Measurements from ENCODE around the gene PACS2.

The PACS2 gene

DNA sequence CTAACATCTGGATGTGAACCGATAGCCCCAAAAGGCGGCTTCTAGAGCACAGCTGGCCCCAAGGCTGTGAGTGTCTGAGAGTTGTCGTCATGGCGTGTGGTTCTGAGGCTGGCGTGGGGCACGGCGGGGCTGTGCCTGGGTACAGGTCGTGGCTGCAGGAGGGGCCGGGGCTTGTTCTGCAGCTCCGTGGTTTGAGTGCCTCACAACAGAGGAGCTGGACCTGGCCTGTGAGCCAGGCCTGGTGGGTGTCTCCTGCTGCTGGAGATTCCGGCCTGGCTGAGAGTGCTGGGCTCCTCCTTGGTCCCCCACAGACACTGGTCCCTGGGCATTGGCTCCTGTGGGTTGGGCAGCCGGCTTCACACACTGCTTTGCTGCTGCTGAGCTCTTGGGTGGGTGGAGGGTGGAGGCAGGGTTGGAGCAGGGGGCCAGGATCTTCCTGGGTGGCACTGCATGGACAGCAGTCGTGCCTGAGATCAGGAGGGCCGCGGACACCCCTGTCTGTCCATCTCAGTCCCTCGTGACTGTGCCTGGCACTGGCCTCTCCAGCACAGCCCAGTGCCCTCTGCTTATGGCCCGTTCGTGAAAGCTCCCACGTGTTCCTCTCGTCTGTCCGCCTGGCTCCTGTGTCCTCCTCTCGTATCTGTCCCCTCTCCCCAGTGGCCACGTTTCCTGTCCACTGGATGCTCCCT, 52.0 kb downstream of the PACS2 start:
- peak in 17 of 51 donors; percentile 16 to 70 (median 31) for DNase-seq

DNA sequence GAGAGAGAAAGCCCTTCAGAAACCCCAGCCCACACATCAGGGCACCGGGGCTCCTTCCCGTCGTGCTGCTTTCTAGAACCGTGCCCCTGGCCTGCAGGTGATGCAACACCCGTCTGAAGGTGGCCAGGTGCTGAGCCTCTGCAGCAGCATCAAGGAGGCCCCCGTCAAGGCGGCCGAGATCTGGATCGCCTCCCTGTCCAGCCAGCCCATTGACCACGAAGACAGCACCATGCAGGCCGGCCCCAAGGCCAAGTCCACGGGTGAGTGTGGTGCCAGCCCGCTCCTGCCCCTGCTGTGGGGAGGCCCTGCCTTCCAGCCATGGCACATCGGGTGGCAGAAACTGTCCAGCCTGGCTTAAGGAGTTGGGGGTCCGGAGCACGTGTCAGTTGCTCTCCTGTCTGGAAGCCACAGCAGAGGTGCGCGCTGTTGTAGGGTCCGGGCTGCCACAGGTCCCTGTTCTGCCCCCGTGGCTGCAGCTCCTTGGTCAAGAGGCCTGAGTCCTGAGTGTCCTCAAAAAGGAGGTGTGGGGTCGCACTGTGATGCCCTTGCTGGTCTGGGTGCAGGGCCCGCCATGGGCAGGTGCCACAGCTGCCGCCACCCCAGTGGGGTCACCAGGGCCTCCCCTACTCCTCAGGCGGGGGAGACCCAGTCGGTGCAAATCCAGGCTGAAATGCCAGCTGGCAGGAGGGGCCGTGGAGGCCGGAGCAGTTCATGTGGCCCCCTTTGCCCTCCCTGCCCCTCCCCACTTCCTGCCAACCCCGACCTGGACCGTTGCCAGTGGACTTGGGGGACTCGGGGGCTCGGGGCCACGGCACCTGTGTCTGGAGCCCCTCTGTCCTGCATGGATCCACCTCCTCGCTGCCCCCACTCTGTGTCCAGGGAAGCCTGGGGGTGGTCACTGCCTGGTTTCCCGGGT, 52.8 kb downstream of the PACS2 start:
- no peak for DNase-seq

DNA sequence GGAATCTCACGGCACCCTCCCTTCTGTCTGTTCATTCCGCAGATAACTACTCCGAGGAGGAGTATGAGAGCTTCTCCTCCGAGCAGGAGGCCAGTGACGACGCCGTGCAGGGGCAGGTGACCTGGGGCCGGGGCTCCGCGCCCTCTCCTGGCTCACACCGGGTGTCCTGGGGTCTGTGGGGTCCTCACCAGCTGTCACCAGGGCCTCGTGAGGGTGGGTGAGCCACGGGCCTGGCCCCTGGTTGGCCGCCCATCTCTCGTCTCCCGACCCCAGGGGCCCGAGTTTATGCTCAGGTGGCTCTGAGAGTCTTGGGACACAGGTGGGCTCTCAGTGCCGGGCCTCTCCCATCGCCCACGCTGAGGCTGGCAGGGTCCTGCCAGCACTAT, 53.5 kb downstream of the PACS2 start:
- no peak for DNase-seq

DNA sequence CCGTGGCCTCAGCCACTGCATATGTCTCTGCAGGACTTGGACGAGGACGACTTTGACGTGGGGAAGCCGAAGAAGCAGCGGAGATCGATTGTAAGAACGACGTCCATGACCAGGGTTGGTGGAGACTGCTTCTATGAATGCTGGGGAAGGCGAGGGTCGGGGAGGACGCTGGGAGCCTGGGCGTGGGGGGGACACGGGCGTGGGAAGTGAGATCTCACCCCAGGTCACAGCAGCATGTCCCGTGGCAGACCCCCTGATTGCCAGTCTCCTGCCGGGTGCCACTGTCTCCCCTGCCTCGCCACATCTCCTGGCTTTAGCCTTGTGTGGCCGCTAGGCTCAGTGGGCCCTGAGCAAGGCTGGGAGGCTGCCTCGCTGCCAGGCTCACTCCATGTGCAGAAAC, 53.9 kb downstream of the PACS2 start:
- DNase-seq: no peak

DNA sequence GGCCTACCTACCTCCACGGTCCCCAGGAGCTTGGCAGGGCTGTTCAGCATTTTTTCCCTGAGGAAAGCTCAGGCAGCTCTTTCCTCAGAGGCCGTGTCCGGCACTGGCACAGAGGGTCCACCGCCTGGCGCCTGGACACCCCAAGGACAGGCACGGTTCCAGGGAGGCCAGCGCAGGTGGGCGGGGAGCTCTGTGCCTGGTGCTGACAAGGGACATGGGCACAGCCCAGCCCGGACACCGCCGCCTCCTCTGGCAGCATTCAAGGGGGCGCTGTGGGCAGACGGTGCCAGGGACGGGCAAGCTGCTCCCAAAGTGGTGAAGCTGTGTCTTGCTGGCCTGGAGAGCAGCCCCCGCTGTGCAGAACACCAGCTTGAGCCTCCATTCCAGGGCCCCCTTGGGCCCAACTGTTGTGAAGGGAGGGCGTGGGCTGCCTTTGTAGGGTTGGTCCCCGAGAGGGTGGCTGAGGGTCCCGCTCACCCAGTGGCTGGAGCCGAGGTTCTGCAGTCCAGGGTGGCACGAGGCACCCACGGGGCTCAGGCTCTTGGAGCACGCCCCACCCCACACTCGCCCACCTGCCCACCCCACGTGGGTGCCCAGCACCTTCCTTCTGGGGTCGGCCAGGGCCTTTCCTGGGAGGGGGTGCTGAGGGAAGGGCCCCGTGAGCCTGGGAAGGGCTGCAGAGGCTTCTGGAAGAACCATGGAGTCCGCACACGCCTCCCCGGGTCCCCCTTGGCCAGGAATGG, 54.5 kb downstream of the PACS2 start:
- DNase-seq: peak in 4 of 51 donors; percentile 9 to 43 (median 16)

DNA sequence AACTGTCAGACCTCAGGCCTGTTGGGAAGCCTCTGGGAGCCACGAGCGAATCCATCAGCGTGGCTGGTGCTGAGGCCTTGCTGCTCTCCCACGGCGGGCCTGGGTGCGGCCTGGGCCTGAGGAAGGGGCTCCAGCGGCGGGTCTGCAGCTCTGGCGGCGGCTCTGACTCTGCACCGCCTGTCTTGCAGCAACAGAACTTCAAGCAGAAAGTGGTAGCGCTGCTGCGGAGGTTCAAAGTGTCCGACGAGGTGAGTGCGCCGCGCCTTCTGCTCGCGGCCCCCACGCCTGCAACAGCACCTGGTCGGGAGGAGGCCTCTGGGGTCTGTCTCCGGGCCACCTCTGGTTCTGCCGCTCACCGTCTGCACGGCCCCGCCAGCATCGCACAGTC, 55.1 kb downstream of the PACS2 start:
- no peak for DNase-seq

DNA sequence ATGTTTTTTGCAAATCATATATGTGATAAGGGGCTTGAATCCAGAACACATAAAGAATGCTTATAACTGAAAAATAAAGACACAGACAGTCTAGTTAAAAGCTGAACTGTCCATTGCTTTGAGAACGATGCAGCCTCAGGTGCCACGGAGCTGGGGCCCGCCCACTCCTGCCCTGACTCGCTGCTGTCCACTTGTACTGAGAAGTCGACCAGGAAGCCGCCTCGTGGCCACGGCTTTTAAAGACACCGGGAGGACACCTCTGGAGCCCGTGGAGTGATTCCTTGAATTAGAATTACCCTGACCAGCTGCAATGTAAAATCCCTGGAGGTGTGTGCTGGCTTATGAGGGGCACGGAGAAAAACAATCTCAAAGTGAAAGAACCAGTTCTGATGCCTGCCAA, 59.8 kb downstream of the PACS2 start:
- DNase-seq: no peak

DNA sequence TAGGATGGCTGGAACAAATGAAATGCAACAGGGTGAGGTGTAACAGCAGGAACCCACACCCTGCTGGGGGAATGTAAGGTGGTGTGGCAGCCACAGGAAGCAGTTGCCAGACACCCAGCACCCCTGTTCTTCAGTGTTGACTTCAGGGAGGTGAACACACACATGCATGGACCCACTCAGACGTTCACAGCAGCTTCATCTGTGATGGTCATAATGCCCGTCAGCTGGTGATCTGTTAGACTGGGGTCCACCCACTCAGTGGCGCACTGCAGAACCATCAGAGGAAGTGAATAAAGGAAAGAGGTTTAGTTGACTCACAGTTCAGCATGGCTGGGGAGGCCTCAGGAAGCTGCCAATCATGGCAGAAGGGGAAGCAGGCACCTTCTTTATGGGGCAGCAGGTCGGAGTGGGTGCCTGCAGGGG, 61.1 kb downstream of the PACS2 start:
- no peak for DNase-seq

DNA sequence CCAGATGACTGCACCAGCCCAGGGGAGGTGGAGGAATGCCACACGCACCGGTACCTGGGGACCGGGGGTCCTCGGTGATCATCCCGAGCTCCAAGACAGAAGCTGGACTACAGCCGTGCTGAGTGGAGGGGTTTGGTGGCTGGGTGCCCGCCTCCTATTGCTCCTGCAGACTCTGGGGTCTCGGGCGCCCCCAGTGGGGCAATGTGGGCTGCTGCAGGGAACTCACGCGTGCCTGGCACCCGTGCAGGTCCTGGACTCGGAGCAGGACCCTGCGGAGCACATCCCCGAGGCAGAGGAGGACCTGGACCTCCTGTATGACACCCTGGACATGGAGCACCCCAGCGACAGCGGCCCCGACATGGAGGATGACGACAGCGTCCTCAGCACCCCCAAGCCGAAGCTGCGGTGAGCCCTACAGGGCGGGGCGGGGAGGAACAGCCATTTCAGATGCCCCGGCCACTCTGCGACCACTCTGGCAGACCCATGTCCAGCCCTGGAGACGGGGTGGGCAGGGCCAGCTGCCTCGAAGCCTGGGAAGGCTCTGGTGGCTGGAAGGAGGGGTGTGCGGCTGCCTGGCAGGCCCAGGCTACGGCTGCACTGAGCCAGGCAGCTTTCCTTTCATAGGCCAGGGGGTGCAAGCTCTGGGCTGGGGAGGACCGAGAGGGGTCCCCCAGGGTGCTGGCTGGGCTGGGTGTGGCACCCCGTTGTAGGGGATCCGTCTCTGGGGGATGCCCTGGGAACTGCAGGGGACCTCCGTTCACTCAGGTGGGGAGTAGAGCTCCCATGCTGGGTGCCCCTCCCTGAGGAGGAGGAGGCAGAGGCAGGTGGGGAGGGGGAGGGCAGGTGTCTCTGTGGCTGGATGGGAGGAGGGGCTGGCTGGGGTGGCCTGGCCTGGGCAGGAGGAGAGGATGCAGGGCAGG, 62.2 kb downstream of the PACS2 start:
- DNase-seq: no peak

DNA sequence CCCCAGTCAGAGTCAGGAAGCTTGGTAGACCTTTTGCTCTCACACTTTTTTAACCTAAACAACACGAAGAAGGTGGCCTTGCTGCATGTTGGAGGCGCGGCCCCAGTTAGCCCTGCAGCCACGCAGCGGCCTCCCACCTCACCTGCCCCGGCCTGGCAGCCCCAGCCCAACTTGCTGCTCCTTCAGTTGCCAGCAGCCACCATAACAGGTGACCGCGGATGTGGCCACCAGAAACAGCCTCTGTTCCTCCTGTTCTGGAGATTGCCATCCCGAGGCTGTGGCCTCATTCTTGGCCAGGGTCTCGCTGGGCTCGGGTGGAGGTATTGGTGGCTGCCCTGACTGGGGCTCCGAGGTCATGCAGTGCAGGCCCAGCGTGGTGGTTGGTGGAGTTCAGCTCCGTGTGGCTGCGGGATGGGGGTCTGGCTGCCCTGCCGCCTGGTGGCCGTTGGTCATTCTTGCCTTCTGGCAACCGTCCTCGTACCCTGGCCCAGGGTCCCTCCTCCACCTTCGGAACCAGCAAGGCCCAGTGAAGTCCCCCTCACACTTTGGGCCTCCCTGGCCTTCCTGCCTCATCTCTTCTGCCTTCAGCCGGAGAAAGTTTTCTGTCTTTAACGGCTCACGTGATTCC, 63.1 kb downstream of the PACS2 start:
- DNase-seq: no peak

DNA sequence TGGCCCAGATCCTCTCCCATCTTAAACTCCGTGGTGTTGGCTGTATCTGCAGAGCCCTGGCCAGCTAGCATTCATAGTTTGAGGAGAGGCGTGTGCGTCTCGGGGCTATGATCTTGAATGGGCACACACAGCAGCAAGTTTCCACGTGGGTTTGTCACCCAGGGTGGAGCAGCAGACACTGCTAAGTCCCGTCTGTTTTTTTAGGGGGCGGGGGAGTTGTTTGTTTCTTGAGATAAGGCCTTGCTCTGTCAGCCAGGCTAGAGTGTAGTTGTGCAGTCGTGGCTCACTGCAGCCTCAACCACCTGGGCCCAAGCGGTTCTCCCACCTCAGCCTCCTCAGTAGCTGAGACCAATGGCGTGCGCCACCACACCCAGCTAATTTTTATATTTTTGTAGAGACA, 63.7 kb downstream of the PACS2 start:
- DNase-seq: no peak

DNA sequence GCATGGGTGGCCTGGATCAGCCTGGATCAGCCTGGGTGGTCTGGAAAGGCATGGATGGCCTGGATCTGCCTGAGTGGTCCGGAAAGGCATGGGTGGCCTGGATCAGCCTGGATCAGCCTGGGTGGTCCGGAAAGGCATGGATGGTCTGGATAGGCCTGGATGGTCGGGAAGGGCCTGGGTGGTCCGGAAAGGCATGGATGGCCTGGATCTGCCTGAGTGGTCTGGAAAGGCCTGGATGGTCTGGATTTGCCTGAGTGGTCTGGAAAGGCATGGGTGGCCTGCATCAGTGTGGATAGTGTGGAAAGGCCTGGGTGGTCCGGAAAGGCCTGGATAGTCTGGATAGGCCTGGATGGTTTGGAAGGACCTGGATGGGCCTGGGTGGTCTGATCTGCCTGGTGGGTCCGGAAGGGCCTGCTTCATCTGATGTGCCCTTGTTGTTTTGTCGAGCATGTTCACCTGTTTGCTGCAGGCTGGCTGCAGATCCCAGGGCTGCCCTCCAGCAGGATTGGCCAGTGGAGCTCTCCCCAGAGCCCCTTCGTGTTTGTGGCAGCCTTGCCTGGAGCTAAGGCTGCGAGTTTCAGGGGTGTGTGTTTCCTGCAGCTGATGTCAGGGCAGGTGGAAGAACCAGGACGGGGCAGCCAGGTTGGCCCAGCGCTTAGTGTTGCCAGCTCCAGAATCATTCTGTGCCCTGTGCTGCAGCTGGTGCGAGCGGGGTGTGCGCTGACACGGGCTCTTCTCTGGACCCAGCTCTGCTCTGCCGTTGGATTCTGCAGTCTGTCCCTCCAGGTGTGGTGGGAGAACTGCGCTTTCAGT, 64.5 kb downstream of the PACS2 start:
- DNase-seq: no peak

DNA sequence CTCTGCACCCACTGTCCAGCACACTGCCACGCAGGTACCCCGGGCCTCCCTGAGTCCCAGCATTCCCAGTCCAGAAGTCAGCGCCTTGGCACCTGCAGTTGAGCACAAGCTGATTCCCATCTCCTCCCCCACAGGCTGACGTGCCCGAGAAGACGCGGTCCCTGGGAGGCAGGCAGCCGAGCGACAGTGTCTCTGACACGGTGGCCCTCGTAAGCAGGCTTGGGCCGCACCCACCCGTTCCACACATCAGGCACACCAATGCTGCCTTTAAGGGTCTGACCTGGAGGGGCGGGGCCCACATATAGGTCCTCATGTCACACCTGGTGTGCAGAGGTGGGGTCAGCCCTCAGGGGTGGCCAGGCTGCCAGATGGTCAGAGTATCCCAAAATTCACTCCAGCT, 65.4 kb downstream of the PACS2 start:
- DNase-seq: no peak

DNA sequence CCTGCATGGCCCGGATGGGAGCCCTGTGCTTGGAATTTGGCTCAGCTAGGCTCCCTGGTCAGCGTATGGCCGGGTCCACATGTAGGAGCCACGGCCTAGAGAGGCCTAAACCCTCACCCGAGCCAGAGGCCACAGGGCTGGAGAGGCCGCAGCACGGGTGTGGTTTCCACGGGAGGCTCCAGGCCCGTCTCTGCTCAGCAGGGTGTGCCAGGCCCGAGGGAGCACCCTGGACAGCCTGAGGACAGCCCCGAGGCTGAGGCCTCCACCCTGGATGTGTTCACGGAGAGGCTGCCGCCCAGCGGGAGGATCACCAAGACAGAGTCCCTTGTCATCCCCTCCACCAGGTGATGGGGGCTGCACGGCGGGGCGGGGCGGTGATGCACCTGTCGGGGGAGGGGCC, 66.2 kb downstream of the PACS2 start:
- no peak for DNase-seq

DNA sequence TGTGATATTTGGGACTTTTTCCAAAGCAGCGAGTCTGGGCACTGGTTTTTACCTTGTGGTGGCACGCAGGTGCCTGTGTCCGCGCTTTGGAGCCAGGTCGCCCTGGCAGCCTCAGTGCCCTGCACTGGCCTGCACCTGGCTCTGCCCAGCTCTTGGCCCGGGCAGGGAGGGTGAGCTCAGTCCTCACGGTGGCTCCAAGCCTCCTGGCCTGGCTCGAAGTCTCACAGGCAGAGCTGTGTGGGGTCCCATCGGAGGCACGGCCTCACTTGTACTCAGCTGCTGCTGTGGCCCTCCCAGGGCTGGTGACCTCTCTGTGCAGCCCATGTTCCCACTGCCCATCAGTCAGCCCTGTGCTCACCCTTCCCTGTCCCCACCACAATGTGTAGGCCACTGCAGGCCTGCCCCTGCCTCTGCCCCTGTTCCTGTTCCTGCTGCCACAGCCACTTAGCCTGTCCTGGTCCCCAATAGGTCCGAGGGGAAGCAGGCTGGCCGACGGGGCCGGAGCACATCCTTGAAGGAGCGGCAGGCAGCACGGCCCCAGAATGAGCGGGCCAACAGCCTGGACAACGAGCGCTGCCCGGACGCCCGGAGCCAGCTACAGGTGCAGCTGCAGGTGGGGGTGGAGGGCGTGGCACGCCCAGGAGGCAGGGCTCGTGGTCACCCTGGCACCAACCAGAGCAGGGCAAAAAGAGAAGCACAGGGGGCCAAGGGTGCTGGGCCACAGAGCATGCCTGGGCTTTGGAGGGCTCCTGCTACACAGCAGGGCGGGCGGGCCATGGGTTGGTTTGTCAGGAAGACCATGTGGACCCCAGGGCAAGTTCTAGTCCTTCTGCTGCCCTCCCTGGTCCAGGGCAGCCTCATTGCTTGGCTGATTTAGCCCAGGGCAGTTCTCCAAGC, 67.1 kb downstream of the PACS2 start:
- no peak for DNase-seq

DNA sequence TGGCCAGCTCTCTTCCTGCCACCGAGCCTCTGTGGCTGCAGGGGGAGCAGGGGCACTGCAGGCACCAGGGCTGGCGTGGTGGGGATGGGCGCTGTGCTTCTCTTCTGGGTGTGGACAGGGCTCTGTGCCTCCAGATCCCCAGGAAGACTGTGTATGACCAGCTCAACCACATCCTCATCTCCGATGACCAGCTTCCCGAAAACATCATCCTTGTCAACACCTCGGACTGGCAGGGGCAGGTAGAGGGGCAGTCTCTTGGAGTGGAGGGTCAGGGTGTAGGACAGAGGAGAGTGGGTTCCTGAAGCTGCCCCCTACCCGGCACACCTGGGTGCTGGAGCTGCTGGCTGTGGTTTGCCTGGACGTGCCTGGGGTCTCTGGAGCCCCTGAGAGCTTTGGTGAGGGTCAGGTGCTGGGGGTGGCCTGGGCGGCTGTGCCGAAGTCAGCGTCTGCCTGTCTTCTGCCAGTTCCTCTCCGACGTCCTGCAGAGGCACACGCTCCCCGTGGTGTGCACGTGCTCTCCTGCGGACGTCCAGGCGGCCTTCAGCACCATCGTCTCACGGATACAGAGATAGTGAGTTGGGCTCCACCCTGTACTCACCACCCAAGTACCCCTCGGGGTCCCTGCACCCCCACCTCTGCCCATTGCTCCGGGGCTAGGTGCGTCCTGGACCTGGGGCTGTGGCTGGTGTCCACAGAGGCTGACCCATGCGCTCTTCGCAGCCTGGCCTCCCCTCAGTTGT, 68.0 kb downstream of the PACS2 start:
- DNase-seq: no peak

DNA sequence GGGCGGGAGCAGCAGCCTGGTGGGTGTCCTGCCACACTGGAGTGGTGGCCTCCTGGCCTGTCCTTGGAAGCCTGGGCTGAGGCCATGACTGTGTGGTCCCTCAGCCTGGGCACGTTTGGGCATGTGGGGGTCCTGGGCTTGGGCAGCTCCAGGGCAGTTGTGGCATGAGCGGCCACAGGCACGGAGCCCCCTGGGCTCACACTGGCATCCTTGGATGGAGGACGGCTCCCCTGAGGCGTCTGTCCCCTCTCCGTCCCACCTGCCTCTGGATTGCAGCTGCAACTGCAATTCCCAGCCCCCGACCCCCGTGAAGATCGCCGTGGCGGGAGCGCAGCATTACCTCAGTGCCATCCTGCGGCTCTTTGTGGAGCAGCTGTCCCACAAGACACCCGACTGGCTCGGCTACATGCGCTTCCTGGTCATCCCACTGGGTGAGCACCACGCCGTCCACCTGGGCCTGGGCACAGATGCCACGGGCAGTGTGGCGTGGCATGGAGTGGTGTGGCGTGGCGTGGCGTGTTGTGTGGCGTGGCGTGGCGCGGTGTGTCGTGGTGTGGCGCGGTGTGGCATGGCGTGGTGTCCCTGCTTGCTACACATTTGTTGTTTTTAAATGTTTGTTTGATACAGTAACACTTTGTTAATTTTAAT, 68.7 kb downstream of the PACS2 start:
- DNase-seq: no peak

All from hypothalamus (tissue), 51 donors.